HepG2 (cell line): ENCODE data around the gene CCDC88C. TPM values are rescaled to one million over a fixed set of nuclear protein-coding genes. Genes with fewer than 3 reads are reported as not detected.

Experiments
- ATAC-seq: fragments of 200-7000 bp; cut with Tn5 transposase; 3 replicates; pipeline ENCODE4 v1.9.1; 2020; ENCODE audit warnings: mild to moderate bottlenecking, moderate library complexity
- BruUV-seq: library from RNA; stranded (reverse); fragments of 400-500 nt; replicated peaks from 2 replicates; lab custom pipeline; 2021; lab: Mats Ljungman, UMichigan
- CTCF ChIA-PET: fragments of 300-600 bp; formaldehyde crosslinking; extraction: SDS; loops from one replicate; lab custom pipeline; 2021; ENCODE audit warnings: low total read pairs, inconsistent platforms, low intra/inter-chr PET ratio; lab: Yijun Ruan, JAX
- POLR2A ChIA-PET: fragments of 350-600 bp; sonication (Branson Sonifier 250); formaldehyde crosslinking; loops from one replicate; lab custom pipeline; 2020; ENCODE audit warnings: antibody characterized with exemption, inconsistent platforms; lab: Yijun Ruan, JAX
- DNase-seq: peaks from one replicate; pipeline ENCODE4 v3.0.0-alpha.2; 2015; ENCODE audit warnings: low spot score
- FAIRE-seq: peaks from 3 replicates; lab custom pipeline; 2011; peaks lifted over from hg19 to GRCh38; lab: Jason Lieb, UNC
- H2AFZ ChIP-seq: one replicate; pipeline ENCODE4 v1.6.1; 2011; ENCODE audit warnings: low read length, inconsistent platforms
- H3K27ac ChIP-seq: fragments of 300-600 bp; 3 replicates; pipeline ENCODE4 v1.8.0; 2011; ENCODE audit warnings: mixed run types, mild to moderate bottlenecking, mixed read lengths, low read length, inconsistent platforms; ENCODE audit not compliant: insufficient read depth; ENCODE audit errors: extremely low read length
- H3K27me3 ChIP-seq, 2 experiments: fragments of 200-600 bp in 1 of 2; 2 replicates in 1 of 2; 3 replicates in 1 of 2; pipeline versions ENCODE4 v1.6.0 to v1.8.0; 2011; ENCODE audit warnings: low read length in 2 of 2, mild to moderate bottlenecking in 2 of 2, moderate library complexity in 2 of 2, inconsistent platforms in 1 of 2; ENCODE audit not compliant: insufficient read depth in 2 of 2, control insufficient read depth in 1 of 2
- H3K36me3 ChIP-seq, 2 experiments: fragments of 200-600 bp in 1 of 2; replicated peaks in 1 of 2; 2 replicates in 1 of 2; 3 replicates in 1 of 2; pipeline versions ENCODE4 v1.5.1 to v1.8.0; 2011; ENCODE audit warnings: low read length in 2 of 2, inconsistent platforms in 1 of 2; ENCODE audit not compliant: insufficient read depth in 2 of 2, control insufficient read depth in 1 of 2
- H3K4me1 ChIP-seq: 2 replicates; pipeline ENCODE4 v1.5.1; 2012; ENCODE audit warnings: low read length, inconsistent platforms; ENCODE audit not compliant: insufficient read depth
- H3K4me2 ChIP-seq: 2 replicates; pipeline ENCODE4 v1.6.0; 2011; ENCODE audit warnings: low read depth, low read length, inconsistent platforms
- H3K4me3 ChIP-seq, 3 experiments: fragments of 200-600 bp in 1 of 3; sonication (generic), shearing (Covaris generic) in 1 of 3; replicated peaks in 1 of 3; 2 replicates each; pipeline ENCODE4 v1.5.1; 2011 to 2016; ENCODE audit warnings: low read length in 3 of 3, inconsistent platforms in 2 of 3, low read depth in 2 of 3, mild to moderate bottlenecking in 2 of 3, control low read depth in 1 of 3, mixed read lengths in 1 of 3; ENCODE audit not compliant: insufficient read depth in 1 of 3
- H3K79me2 ChIP-seq: one replicate; pipeline ENCODE4 v1.6.1; 2011; ENCODE audit warnings: low read length, inconsistent platforms; ENCODE audit not compliant: insufficient read depth
- H3K9ac ChIP-seq: 2 replicates; pipeline ENCODE4 v1.6.0; 2011; ENCODE audit warnings: mild to moderate bottlenecking, low read depth, low read length, inconsistent platforms; ENCODE audit not compliant: insufficient read depth
- H3K9me3 ChIP-seq: 2 replicates; pipeline ENCODE4 v1.5.1; 2012; ENCODE audit warnings: mild to moderate bottlenecking, low read length
- H4K20me1 ChIP-seq: 2 replicates; pipeline ENCODE4 v1.6.0; 2011; ENCODE audit warnings: inconsistent platforms, mild to moderate bottlenecking, low read length, moderate library complexity; ENCODE audit not compliant: insufficient read depth
- CAMTA2 ChIP-seq: sonication (generic); formaldehyde crosslinking; IDR thresholded peaks from 2 replicates; pipeline ENCODE4 v1.4.0; 2020; ENCODE audit warnings: mild to moderate bottlenecking, missing genetic modification reagents, borderline replicate concordance
- FOXP4 ChIP-seq: sonication (generic); formaldehyde crosslinking; IDR thresholded peaks from 2 replicates; pipeline ENCODE4 v1.4.0; 2020; ENCODE audit warnings: missing genetic modification reagents
- KLF12 ChIP-seq: sonication (generic); formaldehyde crosslinking; IDR thresholded peaks from 2 replicates; pipeline ENCODE4 v1.4.0; 2020; ENCODE audit warnings: missing genetic modification reagents, borderline replicate concordance
- PRDM10 ChIP-seq: sonication (generic); formaldehyde crosslinking; IDR thresholded peaks from 2 replicates; pipeline ENCODE4 v1.4.0; 2020; ENCODE audit warnings: low read depth, missing genetic modification reagents
- RAD21 ChIP-seq: fragments of 450-650 bp; formaldehyde crosslinking; IDR thresholded peaks from 2 replicates; pipeline ENCODE4 v1.5.0; 2020; ENCODE audit warnings: mild to moderate bottlenecking
- STAG1 ChIP-seq: sonication (generic); formaldehyde crosslinking; IDR thresholded peaks from 2 replicates; pipeline ENCODE4 v1.4.0; 2020; ENCODE audit warnings: missing genetic modification reagents
- ZHX2 ChIP-seq, 2 experiments: sonication (generic) in 1 of 2; formaldehyde crosslinking in 1 of 2; IDR thresholded peaks; 2 replicates each; pipeline versions ENCODE4 v1.6.1 to v1.9.0; 2014 to 2022; ENCODE audit warnings: antibody characterized with exemption in 1 of 2, borderline replicate concordance in 1 of 2, inconsistent platforms in 1 of 2, low read depth in 1 of 2, missing genetic modification reagents in 1 of 2
- ZNF530 ChIP-seq: sonication (generic); formaldehyde crosslinking; IDR thresholded peaks from 2 replicates; pipeline ENCODE4 v1.5.0; 2020; ENCODE audit warnings: low read depth, mild to moderate bottlenecking, missing genetic modification reagents
- ZNF562 ChIP-seq: sonication (generic); formaldehyde crosslinking; IDR thresholded peaks from 2 replicates; pipeline ENCODE4 v1.8.0; 2022; ENCODE audit warnings: missing genetic modification reagents, borderline replicate concordance
- WGBS: methylation state at CpG from one replicate; pipeline ENCODE4 v1.1.6; 2017; ENCODE audit warnings: low lambda C conversion rate; 5-methylcytosine and 5-hydroxymethylcytosine counted together
- in situ Hi-C: cut with HindIII; loops from 2 replicates; pipeline ENCODE4 v1.10.0; 2017; ENCODE audit warnings: low pct_unique_long_range_greater_than_20kb; ENCODE audit not compliant: extremely low pct_ligation_motif_present
- intact Hi-C: fragments of 100-400 bp; cut with micrococcal nuclease; formaldehyde crosslinking; loops from one replicate; pipeline ENCODE4 v1.10.0; 2022; ENCODE audit not compliant: unreplicated experiment
- polyA plus RNA-seq, 8 experiments: library from polyadenylated mRNA; depleted of rRNA in 3 of 8; stranded (reverse) in 7 of 8; unstranded in 1 of 8; fragments of >200 nt; fragmentation: Illumina TruSeq in 4 of 8; extraction: Trizol in 4 of 8; gene quantifications; 2 replicates each; pipeline versions ENCODE4 v1.2.1 to v1.2.3, GENCODE V29; 2011 to 2016; ENCODE audit warnings: low read depth in 4 of 8, missing spikeins in 1 of 8, mixed read lengths in 1 of 8; ENCODE audit not compliant: insufficient read depth in 1 of 8
- total RNA-seq, 5 experiments: library from RNA; depleted of rRNA; stranded (reverse); fragments of >200 nt; fragmentation: Illumina TruSeq; extraction: Trizol; gene quantifications; 2 replicates each; pipeline ENCODE4 v1.2.3, GENCODE V29; 2016; ENCODE audit warnings: low read depth in 1 of 5

Gene CCDC88C
- total and polyA plus RNA-seq, 2 of the 13 experiments (the other 11 are each of a cell fraction or from before 2014, with no cell fraction given): 3.6 to 11.7 TPM

- H3K9me3 ChIP-seq: no peaks in the 10 kb centered on the region
- BruUV-seq: no TSS peak
- DNase-seq: peak; percentile 58
- peak; percentile 97 for ATAC-seq
- H3K27me3 ChIP-seq: no peaks in the 10 kb centered on the region
- H3K36me3 ChIP-seq: peaks cover 10 to 48% of the 10 kb centered on the region in 2 experiments; a peak in 4 of 5 replicates
- H2AFZ ChIP-seq: no peak overlapping the region
- in situ Hi-C loops (loop anchor here (5.0 to 10.0 kb wide), 2 partner anchors 109 to 382 kb away; no protein-coding TSS in a partner anchor), intact Hi-C loops (no loop called here)
- H3K79me2 ChIP-seq: no peaks in the 10 kb centered on the region
- peak; percentile 77 for FAIRE-seq
- 66% methylated on average over 4 of the region's 7 CpGs for WGBS
- H3K4me3 ChIP-seq: no peak overlapping the region
- H3K27ac ChIP-seq: no peak overlapping the region
- H3K9ac ChIP-seq: no peak overlapping the region
- H4K20me1 ChIP-seq: no peaks in the 10 kb centered on the region
- H3K4me1 ChIP-seq: no peaks in the 10 kb centered on the region
- no peak overlapping the region for H3K4me2 ChIP-seq
- ChIA-PET CTCF (interaction anchor here (0.8 to 2.6 kb wide), 2 partner anchors 104 to 109 kb away, joined by 3 to 29 read pairs; no protein-coding TSS in a partner anchor), POLR2A (no interaction called here)
- no peak for TF ChIP-seq CAMTA2 (CRISPR knock-in tag)
- TF ChIP-seq RAD21 (CRISPR knock-in tag): peak; percentile 53; the same call in 1 of the 2 replicates
- TF ChIP-seq ZNF530 (CRISPR knock-in tag): no peak
- no peak for TF ChIP-seq ZHX2 (IDR thresholded peaks at IDR 0.05; ENCODE audit: low read depth)
- TF ChIP-seq ZHX2 (CRISPR knock-in tag; IDR thresholded peaks at IDR 0.05; ENCODE audit: borderline replicate concordance): no peak
- no peak for TF ChIP-seq KLF12
- no peak for TF ChIP-seq ZNF562 (CRISPR knock-in tag)
- TF ChIP-seq PRDM10 (CRISPR knock-in tag): no peak
- TF ChIP-seq FOXP4: no peak
- peak; percentile 76 for TF ChIP-seq STAG1 (CRISPR knock-in tag)
Measured at GRCh38 chr14:91286530-91286937, 131.1 kb downstream of the CCDC88C start.
